GM12875 (cell line): ENCODE results near the gene BOC.

Experiments used
- H3K4me3 ChIP-seq: one replicate; pipeline ENCODE4 v1.5.1; 2011; ENCODE audit warnings: low read depth, low read length, control low read depth
- TF ChIP-seq, protein P1 (sequence below): IDR thresholded peaks from 2 replicates; pipeline ENCODE4 v1.5.1; 2011; ENCODE audit warnings: low read depth, mild to moderate bottlenecking, control low read depth, inconsistent platforms, low read length, moderate library complexity, borderline replicate concordance; ENCODE audit not compliant: insufficient read depth

Gene BOC

DNA sequence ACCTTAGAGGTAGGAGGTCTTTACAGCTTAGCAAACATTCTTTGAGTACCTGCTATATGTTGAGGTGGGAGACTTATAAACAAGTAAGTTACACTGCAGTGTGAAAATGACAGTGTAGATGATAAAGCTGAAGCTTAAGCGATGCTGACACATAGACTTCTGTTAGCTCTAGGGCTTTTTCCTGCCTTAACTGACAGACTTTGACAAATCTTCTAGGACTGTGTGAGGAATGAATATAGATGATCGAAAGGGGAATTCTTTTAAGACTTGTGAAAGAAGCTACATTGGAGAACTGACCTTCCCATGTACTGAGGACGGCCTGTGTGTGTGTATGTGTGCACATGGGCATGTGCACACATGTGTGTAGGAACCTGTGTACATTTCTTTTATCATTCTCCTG lies 22.7 kb downstream of the BOC start:
- H3K4me3 ChIP-seq, result no peak overlapping the region
- TF ChIP-seq, protein P1, sequence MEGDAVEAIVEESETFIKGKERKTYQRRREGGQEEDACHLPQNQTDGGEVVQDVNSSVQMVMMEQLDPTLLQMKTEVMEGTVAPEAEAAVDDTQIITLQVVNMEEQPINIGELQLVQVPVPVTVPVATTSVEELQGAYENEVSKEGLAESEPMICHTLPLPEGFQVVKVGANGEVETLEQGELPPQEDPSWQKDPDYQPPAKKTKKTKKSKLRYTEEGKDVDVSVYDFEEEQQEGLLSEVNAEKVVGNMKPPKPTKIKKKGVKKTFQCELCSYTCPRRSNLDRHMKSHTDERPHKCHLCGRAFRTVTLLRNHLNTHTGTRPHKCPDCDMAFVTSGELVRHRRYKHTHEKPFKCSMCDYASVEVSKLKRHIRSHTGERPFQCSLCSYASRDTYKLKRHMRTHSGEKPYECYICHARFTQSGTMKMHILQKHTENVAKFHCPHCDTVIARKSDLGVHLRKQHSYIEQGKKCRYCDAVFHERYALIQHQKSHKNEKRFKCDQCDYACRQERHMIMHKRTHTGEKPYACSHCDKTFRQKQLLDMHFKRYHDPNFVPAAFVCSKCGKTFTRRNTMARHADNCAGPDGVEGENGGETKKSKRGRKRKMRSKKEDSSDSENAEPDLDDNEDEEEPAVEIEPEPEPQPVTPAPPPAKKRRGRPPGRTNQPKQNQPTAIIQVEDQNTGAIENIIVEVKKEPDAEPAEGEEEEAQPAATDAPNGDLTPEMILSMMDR, result no peak

DNA sequence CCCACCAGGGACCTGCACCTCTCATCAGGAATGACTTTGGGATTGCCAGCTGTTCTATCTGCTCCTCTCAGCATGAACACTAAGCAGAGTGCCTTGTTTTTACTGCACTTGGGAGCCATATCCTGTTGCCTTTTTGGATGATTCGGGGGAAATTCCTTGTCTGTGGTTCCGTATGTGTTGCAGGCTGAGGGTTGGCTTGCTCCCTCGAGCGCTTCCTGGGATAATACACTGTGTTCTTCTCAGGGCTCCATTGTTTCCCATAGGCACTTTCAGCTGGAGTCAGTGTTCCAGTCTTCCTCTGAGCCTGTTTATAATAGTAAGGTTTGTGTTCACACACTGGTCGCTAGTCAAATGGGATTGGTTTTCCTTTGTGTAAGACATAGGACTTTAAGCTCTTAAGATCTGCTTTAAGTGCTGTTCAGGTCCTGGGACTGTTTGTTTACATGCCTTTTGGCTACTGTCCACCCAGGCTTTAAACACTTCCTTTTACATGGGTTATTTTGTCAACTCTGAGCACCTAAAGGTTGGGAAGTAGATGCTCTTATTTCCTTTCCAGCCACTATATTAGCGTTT lies 23.4 kb downstream of the BOC start:
- TF ChIP-seq, protein P1, result no peak
- H3K4me3 ChIP-seq, result no peak overlapping the region

DNA sequence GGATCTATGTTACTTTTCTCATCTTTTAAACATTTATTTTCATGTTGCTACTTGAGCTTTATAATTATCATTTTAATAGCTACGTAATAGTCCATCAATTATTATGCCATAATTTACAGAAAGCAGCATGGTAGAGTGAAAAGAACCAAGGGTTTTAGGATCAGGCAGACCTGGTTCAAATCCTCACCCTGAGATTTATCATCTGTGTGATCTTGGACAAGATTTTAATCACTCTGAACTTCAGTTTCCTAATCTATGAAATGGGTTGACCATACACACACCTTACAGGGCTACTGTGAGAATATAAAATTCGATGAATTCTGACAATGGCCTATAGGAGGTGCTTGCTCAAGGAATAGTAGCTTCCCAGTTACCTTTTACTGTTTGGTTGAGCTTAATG lies 27.1 kb downstream of the BOC start:
- H3K4me3 ChIP-seq, result no peak overlapping the region
- TF ChIP-seq, protein P1, result no peak

DNA sequence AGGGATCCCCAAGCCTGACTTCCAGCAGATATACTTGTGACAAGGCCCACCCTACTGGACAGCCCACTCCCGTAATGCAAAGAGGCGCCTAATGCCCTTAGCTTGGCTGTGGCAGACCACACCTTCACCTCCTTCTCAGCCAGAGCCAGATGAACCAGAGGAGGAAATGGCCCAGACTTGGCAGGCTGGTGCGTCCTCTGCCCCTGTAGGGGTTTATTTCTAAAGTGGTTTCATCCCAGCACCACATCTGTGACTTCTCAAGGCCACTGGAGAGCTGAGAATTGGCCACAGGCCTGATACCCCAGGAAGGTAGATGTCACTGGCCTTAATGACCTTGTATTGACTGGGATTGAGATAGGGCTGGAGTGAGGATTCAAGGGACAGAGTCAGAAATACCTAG lies 29.5 kb downstream of the BOC start:
- TF ChIP-seq, protein P1, result no peak
- H3K4me3 ChIP-seq, result no peak overlapping the region

DNA sequence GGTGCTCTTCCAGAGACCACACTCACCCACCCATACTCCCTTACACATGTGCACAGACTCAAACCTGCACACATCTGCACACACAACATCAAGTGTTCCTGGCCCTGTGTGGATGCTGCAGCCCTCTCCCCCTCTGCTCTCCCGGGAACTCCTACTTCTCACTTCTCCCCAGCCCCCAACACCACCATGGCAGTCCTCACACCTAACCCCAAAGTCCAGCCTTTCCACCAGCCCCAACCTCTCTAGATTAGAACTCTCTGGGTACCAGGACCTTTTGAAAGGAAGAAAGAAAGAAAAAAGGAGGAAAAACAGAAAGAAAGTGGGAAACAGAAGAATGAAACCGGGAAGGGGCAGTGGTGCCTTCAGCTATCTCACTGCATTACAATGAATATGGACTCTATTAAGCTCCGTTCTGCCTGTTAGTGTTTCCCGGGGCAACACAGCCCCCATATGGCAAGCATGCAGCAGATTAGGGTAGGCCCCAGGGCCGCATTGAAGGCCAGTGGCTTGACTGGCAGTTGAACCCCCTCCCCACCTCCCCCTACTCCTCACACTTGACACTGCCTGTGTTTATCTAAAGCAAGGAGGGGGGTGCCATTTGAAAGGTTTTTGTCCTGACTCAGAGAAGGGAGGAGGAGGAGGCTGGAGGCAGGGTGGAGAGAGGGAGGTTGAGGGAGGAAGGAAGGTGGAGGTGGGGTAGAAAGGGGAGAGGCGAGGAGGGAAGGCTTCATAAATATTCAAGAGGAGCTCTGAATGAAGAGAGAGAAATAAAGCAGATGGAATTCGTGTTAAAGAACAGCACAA lies 30.1 kb downstream of the BOC start:
- no peak overlapping the region for H3K4me3 ChIP-seq

DNA sequence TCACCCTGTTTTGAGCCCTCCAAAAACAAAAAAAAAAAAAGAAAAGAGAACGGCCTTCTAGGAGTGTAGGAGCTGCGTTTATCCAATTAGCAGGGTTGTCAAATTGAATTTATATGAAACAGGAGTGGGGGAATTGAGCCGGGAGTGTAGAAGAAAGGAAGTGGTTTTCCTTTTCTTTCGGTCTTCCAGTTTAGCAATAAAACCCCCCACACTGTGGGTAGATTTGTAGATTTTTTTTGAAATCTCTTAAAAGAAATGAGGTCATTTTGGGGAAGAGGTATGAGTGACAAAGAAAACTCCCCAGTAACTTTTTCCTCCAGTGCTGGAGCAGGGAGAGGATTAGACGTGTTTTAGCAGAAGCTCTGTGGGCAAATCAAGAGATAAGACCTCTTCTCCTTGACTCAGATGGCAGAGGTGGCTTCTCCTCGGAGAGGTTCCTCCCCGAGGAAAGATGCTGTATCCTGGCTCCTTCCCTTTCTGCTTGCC lies 30.8 kb downstream of the BOC start:
- TF ChIP-seq, protein P1, result no peak
- H3K4me3 ChIP-seq, result no peak overlapping the region

More for the DNA sequence above, 30.1 kb downstream of the BOC start:
- TF ChIP-seq, protein P1, result no peak

DNA sequence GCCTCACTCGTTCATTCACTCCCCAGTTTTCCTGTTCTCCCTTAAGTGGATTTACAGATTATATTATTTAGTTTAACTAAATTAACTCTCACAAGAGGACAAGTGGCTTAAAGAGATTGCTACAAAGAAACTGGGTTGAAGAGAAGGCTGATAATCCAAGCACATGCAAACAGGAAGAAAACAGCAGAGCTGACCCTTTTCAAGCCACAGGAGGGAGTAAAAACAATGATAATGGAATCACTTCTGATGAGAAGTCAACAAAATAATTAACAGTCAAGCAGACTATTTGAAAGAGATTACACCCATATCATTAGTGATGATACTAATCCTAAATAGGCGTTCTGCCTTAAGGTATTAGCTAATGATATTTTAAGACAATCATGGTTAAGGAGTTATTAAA lies 31.7 kb downstream of the BOC start:
- no peak overlapping the region for H3K4me3 ChIP-seq
- TF ChIP-seq, protein P1, result no peak
